CD4-positive, alpha-beta memory T cell (primary cell): ENCODE data around the gene TAAR2. TPM values are rescaled to one million over a fixed set of nuclear protein-coding genes. Genes with fewer than 3 reads are reported as not detected.

Source experiments
- CTCF ChIA-PET: fragments of 350-600 bp; sonication (Branson Sonifier 250); formaldehyde crosslinking; loops from one replicate; lab custom pipeline; 2021; ENCODE audit warnings: inconsistent platforms; ENCODE audit not compliant: partially characterized antibody; lab: Charles Lee
- POLR2A ChIA-PET: fragments of 350-600 bp; sonication (Branson Sonifier 250); formaldehyde crosslinking; loops from one replicate; lab custom pipeline; 2021; ENCODE audit not compliant: partially characterized antibody; lab: Charles Lee
- DNase-seq, 5 donors: peaks; one replicate each; pipeline versions ENCODE4 v3.0.0 to v3.0.0-alpha.2; 2020 to 2022; ENCODE audit warnings: mixed read lengths in 1 of 5
- H3K27ac ChIP-seq: one replicate; pipeline ENCODE4 v1.7.0; 2013; ENCODE audit warnings: low read depth, low read length
- H3K27me3 ChIP-seq: 2 replicates; pipeline ENCODE4 v1.7.0; 2013; ENCODE audit warnings: mild to moderate bottlenecking, low read length, moderate library complexity; ENCODE audit not compliant: insufficient read depth
- H3K36me3 ChIP-seq: 2 replicates; pipeline ENCODE4 v1.7.0; 2013; ENCODE audit warnings: mild to moderate bottlenecking, low read length, moderate library complexity; ENCODE audit not compliant: insufficient read depth
- H3K4me1 ChIP-seq: 2 replicates; pipeline ENCODE4 v1.7.0; 2013; ENCODE audit warnings: mild to moderate bottlenecking, low read length, moderate library complexity; ENCODE audit not compliant: insufficient read depth
- H3K4me3 ChIP-seq, 2 donors: one replicate each; pipeline ENCODE4 v1.7.0; 2013; ENCODE audit warnings: low read length in 2 of 2, mild to moderate bottlenecking in 1 of 2
- H3K9me3 ChIP-seq, 2 donors: one replicate each; pipeline ENCODE4 v1.7.0; 2013; ENCODE audit warnings: low read length in 2 of 2, control low read depth in 1 of 2; ENCODE audit not compliant: control insufficient read depth in 1 of 2
- H3K27ac Mint-ChIP-seq, 7 donors: one replicate each; pipeline ENCODE4 v1.8.0; 2020 to 2021; ENCODE audit warnings: mixed read lengths in 7 of 7, mild to moderate bottlenecking in 6 of 7, inconsistent platforms in 3 of 7, moderate library complexity in 3 of 7
- H3K27me3 Mint-ChIP-seq, 2 donors: one replicate each; pipeline ENCODE4 v1.8.0; 2020 to 2021; ENCODE audit warnings: mixed read lengths in 2 of 2
- H3K36me3 Mint-ChIP-seq, 2 donors: one replicate each; pipeline ENCODE4 v1.8.0; 2020 to 2021; ENCODE audit warnings: mixed read lengths in 2 of 2, inconsistent platforms in 1 of 2, mild to moderate bottlenecking in 1 of 2
- H3K4me1 Mint-ChIP-seq, 4 donors: one replicate each; pipeline ENCODE4 v1.8.0; 2020 to 2021; ENCODE audit warnings: mixed read lengths in 4 of 4, mild to moderate bottlenecking in 1 of 4
- H3K4me3 Mint-ChIP-seq, 8 donors: one replicate each; pipeline ENCODE4 v1.8.0; 2020 to 2021; ENCODE audit warnings: mixed read lengths in 8 of 8, mild to moderate bottlenecking in 7 of 8, moderate library complexity in 6 of 8, inconsistent platforms in 3 of 8
- H3K9me3 Mint-ChIP-seq, 8 donors: one replicate each; pipeline ENCODE4 v1.8.0; 2020 to 2021; ENCODE audit warnings: mixed read lengths in 8 of 8, mild to moderate bottlenecking in 5 of 8, inconsistent platforms in 3 of 8, moderate library complexity in 1 of 8
- intact Hi-C: fragments of 100-400 bp; cut with micrococcal nuclease; formaldehyde crosslinking; loops from one replicate; pipeline ENCODE4 v1.15.1; 2023
- polyA plus RNA-seq, 2 donors: library from polyadenylated mRNA; unstranded; fragments of 300-500 nt; fragmentation: Illumina TruSeq; gene quantifications; one replicate each; pipeline ENCODE4 v1.2.3, GENCODE V29; 2021
- total RNA-seq, 2 experiments: library from RNA; stranded (reverse); gene quantifications; one replicate each; pipeline ENCODE4 v1.2.3, GENCODE V29; 2021

TAAR2 gene
- total and polyA plus RNA-seq, 4 experiments from 2014 or later: not detected

GRCh38 chr6:132571774-132572173 is 52.3 kb downstream of the TAAR2 start:
- no peaks in the 10 kb centered on the region for H3K4me1 Mint-ChIP-seq
- POLR2A ChIA-PET: no interaction called here
- no peaks in the 10 kb centered on the region for H3K4me1 ChIP-seq

DNA sequence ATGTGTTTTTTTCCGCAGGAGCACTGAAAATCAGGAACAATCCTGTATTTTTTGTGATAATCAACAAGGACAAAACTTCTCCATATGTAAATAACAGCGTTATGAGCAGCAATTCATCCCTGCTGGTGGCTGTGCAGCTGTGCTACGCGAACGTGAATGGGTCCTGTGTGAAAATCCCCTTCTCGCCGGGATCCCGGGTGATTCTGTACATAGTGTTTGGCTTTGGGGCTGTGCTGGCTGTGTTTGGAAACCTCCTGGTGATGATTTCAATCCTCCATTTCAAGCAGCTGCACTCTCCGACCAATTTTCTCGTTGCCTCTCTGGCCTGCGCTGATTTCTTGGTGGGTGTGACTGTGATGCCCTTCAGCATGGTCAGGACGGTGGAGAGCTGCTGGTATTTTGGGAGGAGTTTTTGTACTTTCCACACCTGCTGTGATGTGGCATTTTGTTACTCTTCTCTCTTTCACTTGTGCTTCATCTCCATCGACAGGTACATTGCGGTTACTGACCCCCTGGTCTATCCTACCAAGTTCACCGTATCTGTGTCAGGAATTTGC is 53.8 kb downstream of the TAAR2 start, which contains the start of gene TAAR6:
TAAR6 (plus strand) TSS at position 102 of the 557 bp plus-strand sequence; CDS start at position 102, 0 bp downstream.
- Histone ChIP-seq H3K27me3 (no peaks in the 10 kb centered on the region), H3K27ac (no peak within 1 kb of the TSS), H3K9me3 (no peaks in the 10 kb centered on the region), H3K4me1 (no peaks in the 10 kb centered on the region), H3K4me3 (no peak within 1 kb of the TSS), H3K36me3 (no peaks in the 10 kb centered on the region)
- H3K4me3 Mint-ChIP-seq: no peak within 1 kb of the TSS
- no peaks in the 10 kb centered on the region for H3K4me1 Mint-ChIP-seq
- H3K27ac Mint-ChIP-seq: no peak within 1 kb of the TSS
- intact Hi-C loops: no loop called here
- H3K36me3 Mint-ChIP-seq: no peaks in the 10 kb centered on the region
- no peak for DNase-seq
- CTCF ChIA-PET: no interaction called here
- H3K9me3 Mint-ChIP-seq: no peaks in the 10 kb centered on the region
- POLR2A ChIA-PET: no interaction called here
- H3K27me3 Mint-ChIP-seq: peaks cover 15 to 16% of the 10 kb centered on the region in 2 donors

More at GRCh38 chr6:132571774-132572173, 52.3 kb downstream of the TAAR2 start:
- H3K36me3 Mint-ChIP-seq: no peaks in the 10 kb centered on the region
- H3K4me3 ChIP-seq: no peak overlapping the region
- peaks cover 14 to 17% of the 10 kb centered on the region in 2 donors for H3K27me3 Mint-ChIP-seq
- no peaks in the 10 kb centered on the region for H3K9me3 Mint-ChIP-seq
- H3K9me3 ChIP-seq: no peaks in the 10 kb centered on the region
- no peaks in the 10 kb centered on the region for H3K27me3 ChIP-seq
- intact Hi-C loops: no loop called here
- no peak overlapping the region for H3K27ac Mint-ChIP-seq
- no peak overlapping the region for H3K27ac ChIP-seq
- DNase-seq: no peak
- no peaks in the 10 kb centered on the region for H3K36me3 ChIP-seq
- no peak overlapping the region for H3K4me3 Mint-ChIP-seq
- CTCF ChIA-PET: no interaction called here

GRCh38 chr6:132569170-132569569 is 54.9 kb downstream of the TAAR2 start:
- no peaks in the 10 kb centered on the region for H3K27me3 ChIP-seq
- H3K4me1 ChIP-seq: no peaks in the 10 kb centered on the region
- no peak overlapping the region for H3K27ac Mint-ChIP-seq
- DNase-seq: no peak
- H3K27me3 Mint-ChIP-seq: peaks cover 17% of the 10 kb centered on the region in 2 donors
- no peaks in the 10 kb centered on the region for H3K9me3 Mint-ChIP-seq
- no peaks in the 10 kb centered on the region for H3K36me3 ChIP-seq
- H3K27ac ChIP-seq: no peak overlapping the region
- no peaks in the 10 kb centered on the region for H3K9me3 ChIP-seq
- intact Hi-C loops: no loop called here
- no peak overlapping the region for H3K4me3 Mint-ChIP-seq
- ChIA-PET CTCF (no interaction called here), POLR2A (no interaction called here)
- H3K4me1 Mint-ChIP-seq: no peaks in the 10 kb centered on the region
- H3K4me3 ChIP-seq: no peak overlapping the region
- no peaks in the 10 kb centered on the region for H3K36me3 Mint-ChIP-seq

DNA sequence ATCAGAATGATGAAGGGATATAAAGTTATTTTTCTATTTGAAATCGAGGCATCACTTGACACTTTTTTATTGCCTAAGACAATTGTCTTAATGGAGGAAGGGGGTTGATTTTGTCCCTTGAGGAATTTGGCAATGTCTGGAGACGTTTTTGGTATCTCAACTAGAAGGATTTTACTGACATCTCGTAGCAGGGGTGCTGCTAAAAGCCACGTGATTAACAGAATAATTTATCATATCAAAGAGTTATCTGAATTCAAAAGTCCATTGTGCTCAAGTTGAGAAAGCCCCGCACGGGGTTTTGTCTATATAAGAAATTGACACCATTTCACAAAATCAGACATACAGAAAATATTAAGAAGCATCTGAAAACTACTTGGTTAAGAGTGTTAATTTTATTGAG is 55.5 kb downstream of the TAAR2 start:
- Histone ChIP-seq H3K36me3 (no peaks in the 10 kb centered on the region), H3K27ac (no peak overlapping the region), H3K4me3 (no peak overlapping the region), H3K9me3 (no peaks in the 10 kb centered on the region), H3K4me1 (no peaks in the 10 kb centered on the region), H3K27me3 (no peaks in the 10 kb centered on the region)
- no peaks in the 10 kb centered on the region for H3K36me3 Mint-ChIP-seq
- ChIA-PET CTCF (no interaction called here), POLR2A (no interaction called here)
- no peaks in the 10 kb centered on the region for H3K4me1 Mint-ChIP-seq
- no peak for DNase-seq
- peaks cover 17 to 19% of the 10 kb centered on the region in 2 donors for H3K27me3 Mint-ChIP-seq
- no peaks in the 10 kb centered on the region for H3K9me3 Mint-ChIP-seq
- no peak overlapping the region for H3K4me3 Mint-ChIP-seq
- no peak overlapping the region for H3K27ac Mint-ChIP-seq
- intact Hi-C loops: no loop called here

DNA sequence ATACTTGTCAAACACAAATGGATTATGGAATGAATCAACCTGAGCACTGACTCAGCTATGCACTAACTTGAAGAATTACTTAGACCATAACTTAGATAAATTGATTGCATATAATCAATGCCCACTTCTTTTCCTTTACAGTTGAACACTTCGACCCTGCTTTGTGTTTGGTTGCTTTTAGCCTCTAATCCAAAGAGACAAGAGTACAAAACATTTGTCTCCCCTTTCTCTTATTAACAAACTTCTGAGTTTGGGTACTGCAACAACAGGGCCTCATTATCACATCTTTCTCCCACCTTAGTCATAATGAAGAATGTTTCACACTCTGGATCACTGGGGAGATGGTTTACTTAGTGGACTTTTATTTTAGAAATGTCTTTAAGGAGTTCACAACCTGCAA is 56.5 kb downstream of the TAAR2 start:
- H3K27me3 Mint-ChIP-seq: peaks cover 17 to 18% of the 10 kb centered on the region in 2 donors
- H3K36me3 ChIP-seq: no peaks in the 10 kb centered on the region
- H3K27ac Mint-ChIP-seq: no peak overlapping the region
- H3K4me3 Mint-ChIP-seq: no peak overlapping the region
- ChIA-PET CTCF (no interaction called here), POLR2A (no interaction called here)
- no peak overlapping the region for H3K4me3 ChIP-seq
- H3K9me3 ChIP-seq: no peaks in the 10 kb centered on the region
- DNase-seq: no peak
- H3K36me3 Mint-ChIP-seq: no peaks in the 10 kb centered on the region
- no peaks in the 10 kb centered on the region for H3K4me1 Mint-ChIP-seq
- H3K9me3 Mint-ChIP-seq: no peaks in the 10 kb centered on the region
- no peak overlapping the region for H3K27ac ChIP-seq
- no peaks in the 10 kb centered on the region for H3K27me3 ChIP-seq
- no peaks in the 10 kb centered on the region for H3K4me1 ChIP-seq
- intact Hi-C loops: no loop called here

Other genes starting within 250 kb of the TAAR2 start
- not detected for gene MOXD1, start 222.8 kb downstream of the TAAR2 start, total RNA-seq
- gene MOXD1, start 222.8 kb downstream of the TAAR2 start, polyA plus RNA-seq: not detected
- 10 to 100 TPM; 22.7 TPM for gene STX7, start 111.2 kb downstream of the TAAR2 start, total RNA-seq
- 10 to 100 TPM in 1 of 2 donors, 1 to 10 TPM in 1; 8.2 to 14.9 TPM for gene STX7, start 111.2 kb downstream of the TAAR2 start, polyA plus RNA-seq
- gene TAAR9, start 86.0 kb downstream of the TAAR2 start, total RNA-seq: not detected
- gene TAAR9, start 86.0 kb downstream of the TAAR2 start, polyA plus RNA-seq: not detected
- not detected for gene TAAR8, start 71.6 kb downstream of the TAAR2 start, total RNA-seq
- gene TAAR8, start 71.6 kb downstream of the TAAR2 start, polyA plus RNA-seq: not detected
- not detected for gene TAAR6, start 54.0 kb downstream of the TAAR2 start, total RNA-seq
- gene TAAR6, start 54.0 kb downstream of the TAAR2 start, polyA plus RNA-seq: not detected
- not detected for gene TAAR5, start 34.5 kb downstream of the TAAR2 start, total RNA-seq
- gene TAAR5, start 34.5 kb downstream of the TAAR2 start, polyA plus RNA-seq: not detected
- gene TAAR1, start 34.9 kb upstream of the TAAR2 start, total RNA-seq: not detected
- gene TAAR1, start 34.9 kb upstream of the TAAR2 start, polyA plus RNA-seq: not detected
- under 1 TPM in 1 of 2 experiments, not detected in 1; 0.11 TPM for gene VNN1, start 89.8 kb upstream of the TAAR2 start, total RNA-seq
- gene VNN1, start 89.8 kb upstream of the TAAR2 start, polyA plus RNA-seq: not detected
- 10 to 100 TPM; 12.2 to 13.3 TPM for gene VNN2, start 133.6 kb upstream of the TAAR2 start, total RNA-seq
- gene VNN2, start 133.6 kb upstream of the TAAR2 start, polyA plus RNA-seq: 10 to 100 TPM; 14.8 to 18.9 TPM
- gene SLC18B1, start 174.4 kb upstream of the TAAR2 start, total RNA-seq: 10 to 100 TPM; 13.8 to 14.7 TPM
- 10 to 100 TPM; 11.6 to 19.5 TPM for gene SLC18B1, start 174.4 kb upstream of the TAAR2 start, polyA plus RNA-seq
- 1,000 to 10,000 TPM; 2,480 to 2,511 TPM for gene RPS12, start 190.3 kb upstream of the TAAR2 start, total RNA-seq
- gene RPS12, start 190.3 kb upstream of the TAAR2 start, polyA plus RNA-seq: 1,000 to 10,000 TPM; 1,677 to 2,818 TPM